GM21723 (cell line): ENCODE data around the gene MUC13.

ENCODE experiments used
- ATAC-seq: cut with Tn5 transposase; IDR thresholded peaks from one replicate; pipeline ENCODE4 v1.9.1; 2021; ENCODE audit warnings: mild to moderate bottlenecking, moderate library complexity; ENCODE audit not compliant: unreplicated experiment

MUC13 gene

DNA sequence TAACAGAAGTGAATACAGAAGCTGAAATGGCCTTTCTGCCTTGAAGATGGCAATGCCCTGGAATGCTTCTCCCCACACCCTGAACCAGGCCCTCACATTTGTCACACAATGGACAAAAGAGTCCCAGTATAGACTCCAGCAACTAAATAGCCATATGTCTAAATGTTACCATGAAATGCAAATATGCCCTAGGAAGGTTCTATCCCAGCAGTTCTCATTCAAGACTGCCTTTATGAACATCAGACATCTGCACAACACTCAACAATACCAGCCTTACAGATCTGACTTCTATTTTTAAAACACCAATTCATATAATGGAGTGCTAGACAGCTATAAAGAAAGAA is 55.2 kb downstream of the MUC13 start:
- no peak for ATAC-seq

DNA sequence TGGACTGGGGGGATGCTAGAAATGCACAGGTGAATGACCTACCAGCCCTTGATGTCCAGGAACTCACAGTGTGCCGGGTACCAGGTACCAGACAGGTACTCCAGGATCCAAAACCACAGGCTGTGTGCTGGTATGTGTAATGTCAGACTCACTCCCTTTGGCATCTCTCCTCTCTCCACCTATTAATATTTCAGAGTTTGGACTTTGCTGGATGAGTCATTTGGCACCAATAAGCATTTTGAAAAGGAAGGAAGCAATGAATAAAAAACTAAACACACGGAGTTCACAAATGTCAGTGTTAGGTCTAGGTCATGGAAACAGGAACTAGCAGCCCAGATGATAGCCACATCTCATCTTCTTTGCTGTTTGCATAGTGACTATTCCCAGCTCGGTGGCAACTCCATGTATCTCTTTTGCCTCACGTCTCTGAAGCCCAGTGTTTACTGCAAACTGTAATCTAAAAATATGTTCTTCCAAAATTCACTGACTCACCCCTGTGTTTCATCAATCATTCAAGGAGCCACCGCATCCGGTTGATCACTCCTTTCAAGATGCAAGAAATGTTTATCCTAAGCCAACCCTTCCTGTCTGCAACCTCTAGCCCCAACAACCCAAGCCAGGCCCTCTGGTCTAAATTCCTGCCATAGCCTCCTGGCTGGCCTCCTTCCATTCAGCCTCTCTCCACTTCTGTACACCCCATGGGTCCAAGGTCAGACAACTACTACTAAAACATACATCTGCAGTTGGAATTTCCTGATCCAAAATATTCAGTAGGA is 55.8 kb downstream of the MUC13 start:
- ATAC-seq: no peak

DNA sequence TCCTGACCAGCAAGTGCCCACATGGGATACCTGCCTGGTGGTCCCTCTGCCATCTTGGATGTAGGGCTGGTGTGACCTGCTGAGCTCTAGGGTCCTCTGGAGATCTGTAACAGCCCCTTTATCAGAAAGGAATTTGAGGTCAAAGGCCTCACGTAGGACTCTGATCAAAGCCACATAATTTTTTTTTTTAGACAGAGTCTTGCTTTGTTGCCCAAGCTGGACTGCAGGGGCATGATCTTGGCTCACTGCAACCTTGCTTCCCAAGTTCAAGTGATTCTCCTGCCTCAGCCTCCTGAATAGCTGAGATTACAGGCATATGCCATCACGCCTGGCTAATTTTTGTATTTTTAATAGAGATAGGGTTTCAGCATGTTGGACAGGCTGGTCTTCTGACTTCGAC is 56.9 kb downstream of the MUC13 start:
- no peak for ATAC-seq

DNA sequence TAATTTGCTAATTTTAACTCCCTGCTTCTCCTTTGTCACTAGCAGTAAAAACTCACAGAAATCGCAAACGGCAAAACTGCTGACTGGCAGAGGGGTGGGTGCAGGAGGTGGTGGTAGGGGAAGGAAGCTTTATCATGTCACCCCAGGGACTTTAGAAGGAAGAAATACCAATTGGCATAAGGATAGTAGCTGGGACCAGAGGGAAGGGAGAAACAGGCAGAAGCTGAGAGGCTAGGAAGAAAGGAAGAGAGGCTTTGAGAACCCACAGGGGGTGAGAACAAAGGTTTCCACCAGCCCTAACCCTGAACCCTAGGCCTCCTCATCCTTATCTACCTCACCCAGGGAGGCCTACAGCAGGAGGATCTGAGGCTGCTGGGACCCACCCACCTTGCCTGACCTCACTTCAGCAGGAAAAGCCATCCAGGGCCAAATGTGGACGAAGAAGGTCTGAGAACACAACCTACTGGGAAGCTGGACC is 58.1 kb downstream of the MUC13 start:
- no peak for ATAC-seq

DNA sequence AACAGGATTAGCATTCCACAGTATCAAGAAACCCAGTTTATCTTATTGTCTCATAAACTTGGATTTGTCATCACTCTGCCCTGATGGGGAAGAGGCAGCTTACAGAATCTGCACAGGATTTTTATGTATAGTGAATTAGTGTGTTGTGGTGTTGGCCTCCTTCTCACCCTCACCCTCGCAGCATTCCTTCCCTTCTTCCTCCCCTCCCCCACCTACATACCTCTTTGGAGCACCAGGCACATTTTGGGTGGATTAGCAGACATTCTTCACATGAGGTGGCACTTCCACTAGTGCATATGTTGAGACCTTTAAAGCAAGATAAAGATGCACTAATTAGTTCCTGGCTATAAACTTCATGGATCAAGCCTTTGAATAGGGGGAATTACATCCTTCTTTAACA is 61.3 kb downstream of the MUC13 start:
- no peak for ATAC-seq

DNA sequence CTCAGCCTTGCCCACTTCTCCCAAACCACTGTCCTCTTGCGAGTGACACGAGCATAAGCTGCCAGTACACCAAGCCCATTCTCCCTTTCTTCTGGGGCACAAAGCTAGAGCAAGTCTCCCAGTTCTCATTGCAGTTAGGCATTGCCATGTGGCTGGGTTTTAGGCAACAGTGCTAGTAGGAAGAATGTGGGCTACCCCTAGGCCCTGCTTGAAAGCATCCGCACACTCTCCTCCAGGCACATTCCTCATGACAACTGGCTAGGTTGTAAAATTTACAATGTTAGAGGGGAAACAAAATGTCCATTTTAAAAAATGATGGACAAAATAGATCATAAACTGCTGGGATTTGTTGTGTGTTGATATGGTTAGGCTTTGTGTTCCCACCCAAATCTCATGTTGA is 67.0 kb downstream of the MUC13 start:
- no peak for ATAC-seq

DNA sequence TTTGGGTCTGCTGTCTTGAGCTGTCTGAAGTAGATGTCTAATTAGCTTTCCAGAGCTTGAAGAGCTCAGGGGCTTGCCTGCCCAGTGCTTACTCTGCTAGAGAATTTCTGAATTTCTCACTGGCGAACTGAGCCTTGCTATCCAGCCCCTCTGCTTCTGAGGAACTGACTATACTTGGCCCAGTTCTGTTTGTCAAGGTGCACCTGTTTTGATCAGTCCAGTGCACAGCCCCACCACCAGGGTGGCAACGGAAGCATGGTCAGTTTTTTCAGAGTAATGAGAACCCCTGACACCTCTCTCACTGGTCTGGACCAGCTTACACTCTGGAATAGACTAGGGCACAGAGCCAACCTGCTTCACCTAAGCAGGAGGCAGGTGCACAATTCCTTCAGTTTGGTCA is 72.5 kb downstream of the MUC13 start:
- no peak for ATAC-seq

DNA sequence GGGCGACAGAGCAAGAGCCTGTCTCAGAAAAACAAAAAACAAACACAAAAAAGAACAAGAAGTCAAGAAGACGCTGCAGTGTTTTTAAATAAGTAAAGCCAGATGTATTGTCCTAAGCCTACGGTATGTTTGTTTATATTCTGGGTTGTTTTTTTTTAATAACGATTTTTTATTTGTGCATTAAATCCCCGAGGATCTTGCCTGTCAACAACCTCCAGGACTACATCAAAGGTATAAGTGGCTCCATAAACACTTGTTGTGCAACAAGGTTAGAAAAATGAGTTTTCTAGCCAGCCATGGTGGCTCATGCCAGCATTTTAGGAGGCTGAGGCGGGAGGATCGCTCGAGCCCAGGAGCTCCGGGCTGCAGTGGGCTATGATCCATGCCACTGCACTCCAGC is 73.5 kb downstream of the MUC13 start:
- no peak for ATAC-seq

DNA sequence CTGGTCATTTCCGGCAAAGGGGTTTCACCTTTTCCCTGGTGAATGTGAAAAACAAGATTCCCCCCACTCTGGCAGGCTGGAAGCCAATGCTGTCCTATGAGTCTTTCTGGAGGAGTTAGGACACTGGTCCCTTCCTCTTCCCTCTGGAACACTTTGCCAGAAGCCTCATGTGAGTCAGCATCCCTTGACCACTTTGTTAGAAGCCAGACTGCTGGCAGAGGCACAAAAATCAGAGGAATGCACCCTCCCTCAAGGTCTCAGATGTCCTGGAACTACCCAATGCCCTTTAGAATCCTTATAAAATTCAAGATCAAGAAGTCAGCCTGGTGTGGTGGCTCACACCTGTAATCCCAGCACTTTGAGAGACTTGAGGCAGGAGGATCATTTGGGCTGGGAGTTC is 74.0 kb downstream of the MUC13 start:
- no peak for ATAC-seq

DNA sequence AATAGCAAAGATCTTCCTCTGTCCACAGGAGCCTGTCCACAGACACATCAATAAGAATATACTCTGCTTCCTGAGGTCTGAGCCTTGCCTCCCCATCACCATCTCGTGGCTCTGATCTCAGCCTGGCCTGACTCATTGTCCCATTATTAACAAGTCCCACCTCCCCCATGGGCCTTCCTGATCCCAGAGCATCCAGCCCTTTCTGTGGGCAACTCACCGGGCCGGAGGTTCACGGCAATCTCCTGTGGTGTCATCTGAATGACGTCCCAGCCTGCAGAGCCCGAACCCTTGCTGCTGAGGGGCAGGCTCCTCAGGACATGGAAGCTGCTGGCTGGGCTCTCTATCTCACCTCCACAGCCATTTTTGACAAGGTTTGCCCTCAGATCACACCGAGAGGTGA is 75.5 kb downstream of the MUC13 start:
- no peak for ATAC-seq

DNA sequence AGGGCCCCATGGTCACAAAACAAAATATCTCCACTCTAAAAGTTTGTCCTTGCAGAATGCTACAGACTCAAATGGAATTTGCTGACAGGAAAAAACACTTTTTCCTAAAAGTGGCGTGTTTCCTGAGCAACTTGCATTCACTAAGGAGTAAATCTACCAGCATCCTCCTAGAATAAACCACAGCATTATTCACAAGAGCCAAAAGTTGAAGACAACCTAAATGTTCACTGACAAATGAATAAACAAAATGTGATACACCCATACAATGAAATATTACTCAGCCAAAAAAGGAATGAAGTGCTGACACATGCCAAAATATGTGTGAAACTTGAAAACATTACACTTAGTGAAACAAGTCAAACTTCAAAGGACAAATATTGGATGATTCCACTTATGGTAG is 76.3 kb downstream of the MUC13 start:
- no peak for ATAC-seq

DNA sequence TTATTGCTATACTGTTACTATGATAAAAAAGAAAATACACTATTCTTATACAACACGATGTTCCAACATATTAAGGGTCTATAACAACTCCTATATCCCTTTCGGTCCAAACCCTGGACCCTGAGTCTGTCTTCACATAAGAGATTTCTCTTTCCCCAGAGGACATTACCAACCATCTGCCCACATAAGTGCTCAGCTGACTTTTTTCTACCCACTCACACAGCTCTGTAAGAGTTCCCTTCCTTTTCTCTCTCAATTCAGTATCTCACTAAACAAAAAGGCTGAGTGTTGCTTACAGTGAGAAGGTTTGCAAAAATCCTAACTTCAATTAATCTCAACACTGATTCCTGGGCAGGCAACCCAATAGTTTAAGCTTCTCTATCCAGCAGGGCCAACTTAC is 77.9 kb downstream of the MUC13 start:
- no peak for ATAC-seq
